NCI-H2081 treated with DMSO at 0.1 percent for 48 hours (cell line): ENCODE data around the gene CADPS.

Experiments used
- DNase-seq: peaks from one replicate; lab custom pipeline; 2025; lab: John Stamatoyannopoulos, UW

Gene CADPS

DNA sequence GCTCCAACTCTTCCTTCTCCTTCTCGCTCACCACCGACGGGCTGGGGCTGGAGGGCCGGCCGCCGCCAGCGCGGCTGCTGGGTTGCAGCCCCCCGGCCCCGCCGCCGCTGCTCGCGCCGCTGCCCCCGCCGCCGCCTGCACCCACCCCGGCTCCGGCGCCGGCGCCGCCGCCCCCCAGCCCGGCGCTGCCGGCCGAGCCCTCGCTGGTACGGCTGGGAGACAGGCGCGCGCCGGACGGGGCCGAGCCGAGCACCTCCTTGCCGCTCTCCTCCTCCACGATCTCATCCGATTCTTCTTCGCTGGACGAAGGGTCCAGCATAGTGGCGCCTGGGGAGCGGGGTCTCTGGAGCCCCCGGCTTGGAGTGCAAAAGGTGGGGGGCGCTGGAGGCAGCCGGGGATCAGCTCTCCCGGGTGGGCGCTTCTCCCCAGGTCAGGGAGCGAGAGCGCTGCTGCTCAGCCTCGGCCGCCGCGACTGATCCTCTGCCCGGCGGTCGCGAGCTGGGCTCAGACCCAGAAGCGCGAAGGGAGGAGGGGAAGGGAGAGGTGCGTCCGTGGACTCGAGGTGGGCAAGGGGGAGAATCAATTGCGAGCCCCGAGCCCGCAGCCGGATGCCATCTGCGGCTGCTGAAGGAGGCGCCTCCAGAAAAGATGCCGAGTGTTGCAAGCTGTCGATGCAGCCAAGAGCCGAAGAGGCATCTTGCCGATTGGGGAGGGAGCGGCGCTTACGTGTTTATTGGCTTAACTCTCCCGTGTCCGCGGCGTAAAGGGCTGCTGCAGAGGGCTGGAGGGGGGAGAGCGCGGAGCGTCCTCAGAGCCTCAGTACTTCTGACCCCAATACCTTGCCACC lies at the start of gene CADPS:
Gene CADPS, minus strand, starts transcription at position 706 of the 847 bp plus-strand sequence. Its CDS starts 387 bp downstream, at position 319.
- peak; percentile 27 for DNase-seq

GRCh38 chr3:62923066-62923465 lies 47.9 kb upstream of the CADPS start:
- no peak for DNase-seq

GRCh38 chr3:62922326-62922725 lies 47.1 kb upstream of the CADPS start:
- no peak for DNase-seq

- DNase-seq, result no peak
These were observed 45.2 kb upstream of the CADPS start for GRCh38 chr3:62920466-62920784.

GRCh38 chr3:62919784-62920465 lies 44.7 kb upstream of the CADPS start:
- DNase-seq, result no peak

DNA sequence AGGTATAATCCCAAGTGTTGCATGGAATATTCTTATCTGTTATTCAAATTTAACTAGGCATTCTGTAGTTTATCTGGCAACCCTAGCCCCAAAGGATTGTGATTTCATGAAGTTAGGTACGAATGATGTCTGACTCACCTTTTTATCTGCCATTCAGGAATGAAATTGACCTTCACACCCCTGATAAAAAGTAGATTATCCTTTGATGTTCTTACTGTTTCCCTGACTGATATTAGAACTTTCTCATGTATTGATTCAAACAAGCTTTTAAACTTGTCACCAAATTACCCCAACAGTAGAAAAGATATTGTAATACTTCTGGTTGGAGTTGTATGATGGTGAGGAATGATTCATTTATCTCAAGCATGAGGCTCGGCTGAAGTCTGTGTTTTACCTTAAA lies 43.6 kb upstream of the CADPS start:
- DNase-seq, result no peak

- no peak for DNase-seq
These were observed 42.9 kb upstream of the CADPS start for GRCh38 chr3:62918131-62918530.

DNA sequence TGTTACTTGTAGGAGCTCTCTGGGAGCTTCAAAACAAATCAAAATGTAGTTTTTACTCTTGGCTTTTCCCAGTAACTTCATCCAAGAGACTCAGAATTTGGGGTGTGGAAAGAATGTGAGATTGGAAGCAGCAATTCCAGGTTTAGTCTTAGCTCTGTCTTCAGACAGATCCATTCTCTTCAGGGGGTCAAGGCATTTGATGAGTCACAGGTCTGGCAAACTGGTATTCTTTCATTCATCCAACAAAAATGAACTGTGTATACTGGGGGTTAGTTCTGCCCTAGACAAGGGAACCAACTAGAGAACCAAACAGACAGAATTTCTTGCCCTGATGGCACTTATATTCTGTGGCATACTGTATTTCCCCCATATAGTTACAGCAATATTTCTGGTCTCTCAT lies 36.3 kb upstream of the CADPS start:
- no peak for DNase-seq

- no peak for DNase-seq
These were observed 30.1 kb upstream of the CADPS start for GRCh38 chr3:62905331-62905730.

GRCh38 chr3:62898530-62899496 lies 23.6 kb upstream of the CADPS start:
- DNase-seq, result no peak

- no peak for DNase-seq
These were observed 20.7 kb upstream of the CADPS start for GRCh38 chr3:62895901-62896300.

DNA sequence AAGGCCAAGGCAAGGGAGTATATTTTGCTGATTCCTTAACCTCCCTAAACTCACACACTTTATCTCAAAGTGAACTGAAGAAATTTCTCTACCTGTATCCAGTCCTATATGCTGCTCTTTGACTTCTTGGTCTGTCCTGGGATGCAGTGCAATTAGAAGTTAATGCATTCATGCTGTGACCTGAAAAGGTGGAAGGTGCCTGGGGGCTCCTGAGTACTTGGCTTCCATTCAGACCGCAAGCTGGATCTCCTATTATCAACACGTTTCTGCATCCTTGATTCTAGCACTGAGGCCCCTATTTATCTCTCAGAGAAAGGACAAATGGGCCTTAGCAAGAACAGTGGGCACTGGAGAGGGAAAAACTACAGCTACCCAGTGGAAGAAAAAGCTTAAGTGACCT lies 17.7 kb upstream of the CADPS start:
- DNase-seq, result no peak

- no peak for DNase-seq
These were observed 16.8 kb upstream of the CADPS start for GRCh38 chr3:62892045-62892444.

GRCh38 chr3:62888778-62889177 lies 13.6 kb upstream of the CADPS start:
- DNase-seq, result no peak

DNA sequence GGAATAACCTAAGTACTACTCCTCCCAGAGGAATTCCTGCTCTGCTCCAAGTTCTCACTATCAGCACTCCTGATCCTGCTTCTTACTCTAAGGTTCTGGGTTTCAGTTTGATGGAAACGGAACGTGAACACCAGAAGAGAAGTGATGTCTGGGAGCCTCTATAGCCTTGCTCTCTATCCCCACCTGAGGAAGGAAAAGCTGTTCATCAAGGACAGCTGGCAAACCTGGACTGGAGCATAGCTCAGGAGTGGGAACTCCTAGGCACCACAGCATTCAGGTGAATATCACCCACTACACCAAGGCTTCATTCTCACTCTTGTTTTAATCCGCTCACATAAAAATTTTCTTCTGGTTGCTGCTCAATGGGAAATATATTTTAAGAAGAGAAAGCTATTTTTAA lies 13.0 kb upstream of the CADPS start:
- DNase-seq, result no peak

- no peak for DNase-seq
These were observed 9.9 kb upstream of the CADPS start for GRCh38 chr3:62885136-62885535.

GRCh38 chr3:62884096-62884870 lies 9.1 kb upstream of the CADPS start:
- no peak for DNase-seq

DNA sequence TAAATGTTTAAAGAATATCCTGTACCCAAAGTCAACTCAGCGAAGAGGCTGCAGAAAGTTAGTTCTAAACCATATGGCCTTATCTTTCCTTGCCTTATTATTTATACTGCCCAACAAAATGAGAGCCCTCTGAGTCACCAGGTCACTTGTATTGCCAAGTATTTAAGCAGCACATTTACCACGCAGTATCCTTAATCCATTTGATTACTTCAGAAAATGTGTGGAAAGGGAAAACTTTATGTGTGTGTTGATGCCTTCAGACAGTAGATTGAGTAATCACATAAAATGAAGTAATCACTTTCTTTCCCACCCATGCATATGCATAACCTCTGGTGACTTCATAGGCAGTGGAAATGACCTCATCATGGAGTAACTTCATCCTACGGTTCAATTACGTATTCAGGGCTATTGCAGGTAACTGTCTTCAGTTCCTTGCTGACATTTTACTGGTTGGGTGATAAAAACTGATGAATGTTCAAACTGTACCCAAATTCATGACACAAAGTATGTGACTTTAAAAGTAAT lies 7.5 kb upstream of the CADPS start:
- DNase-seq, result no peak

DNA sequence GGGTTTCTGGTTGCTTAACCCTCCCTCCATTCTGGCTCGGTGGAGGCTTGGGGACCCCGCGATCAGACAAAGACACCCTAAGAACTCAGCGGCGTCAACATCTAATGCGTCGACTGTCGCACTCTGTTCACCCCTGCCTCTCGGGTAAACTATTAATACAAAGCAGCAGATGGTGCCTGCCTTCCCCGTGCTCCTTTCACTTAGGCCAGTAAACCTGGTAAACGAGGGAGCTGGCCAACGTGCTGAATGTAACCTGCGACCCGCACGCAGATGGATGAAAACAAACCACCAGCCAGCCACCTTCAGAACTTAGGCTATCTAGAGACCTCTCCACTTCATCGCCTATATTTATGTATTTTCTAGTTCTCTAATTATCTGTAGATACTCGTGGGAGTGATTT lies 848 bp upstream of the CADPS start:
- no peak for DNase-seq

DNA sequence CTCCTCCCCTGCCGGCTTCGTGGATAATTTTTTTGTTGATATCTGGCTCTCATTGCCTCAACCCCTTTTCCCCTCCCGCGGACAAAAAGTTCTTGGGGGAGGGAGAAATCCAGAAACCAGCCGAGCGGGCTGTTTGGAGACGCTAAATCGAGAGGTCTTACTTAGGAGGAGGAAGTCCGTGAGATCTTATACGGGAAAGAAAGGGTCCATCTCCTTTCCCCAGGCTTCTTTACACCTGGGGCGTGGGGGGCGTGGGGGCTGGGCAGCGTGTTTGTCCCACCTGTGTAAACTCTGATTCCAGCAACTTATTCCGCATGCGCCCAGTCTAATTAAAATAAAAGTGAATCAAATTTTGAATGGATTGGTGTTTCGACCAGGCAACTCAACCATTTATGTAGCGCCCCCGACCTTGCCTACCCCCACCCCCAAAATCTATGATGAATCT lies 364 bp upstream of the CADPS start:
- no peak for DNase-seq
